Measurements from ENCODE around the gene ACTA2. TPM values are rescaled to one million over a fixed set of nuclear protein-coding genes. Genes with fewer than 3 reads are reported as not detected.

ACTA2 gene
- total and polyA plus RNA-seq, 7 donors = 39.6 to 73.1 (median 56.6) TPM

DNA sequence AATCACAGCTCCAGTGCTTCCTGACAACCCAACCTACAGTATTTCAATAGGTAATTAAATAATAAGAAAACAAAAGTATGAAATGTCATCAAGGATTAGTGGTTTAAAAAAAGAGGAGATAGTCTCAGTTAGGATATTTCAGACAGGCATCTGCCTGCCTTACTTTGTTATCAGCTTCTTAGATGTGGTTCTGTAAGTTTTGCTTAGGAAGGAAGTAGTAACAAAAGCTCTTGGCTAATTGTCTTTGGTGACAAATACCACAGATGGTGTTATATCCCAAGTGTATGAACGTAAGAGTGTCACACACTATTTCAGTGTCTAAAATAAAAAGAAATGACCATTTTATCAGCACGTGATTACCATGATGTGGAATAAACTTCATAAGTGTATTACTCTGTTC lies 9.8 kb upstream of the ACTA2 start:
- intact Hi-C loops (cut with DNase I) = no loop called here
- no peak overlapping the region for H3K27ac ChIP-seq
- H3K9me3 ChIP-seq = no peaks in the 10 kb centered on the region
- WGBS, 3 donors = 63 to 69% (median 69%) methylated on average over 2 of the region's 2 CpGs
- ATAC-seq (no peak), DNase-seq (no peak)
- no peak for TF ChIP-seq CTCF (IDR thresholded peaks at IDR 0.05)
- H3K4me3 ChIP-seq = no peak overlapping the region
- no peaks in the 10 kb centered on the region for H3K4me1 ChIP-seq
- H3K27me3 ChIP-seq (ENCODE audit: insufficient read depth in 3 of 3, low read length in 2 of 3) = no peaks in the 10 kb centered on the region
- H3K36me3 ChIP-seq (ENCODE audit: insufficient read depth in 1 of 2, low read depth in 1 of 2) = no peaks in the 10 kb centered on the region

GRCh38 chr10:88961266-88961665 lies 8.7 kb upstream of the ACTA2 start:
- Histone ChIP-seq H3K4me1 (no peaks in the 10 kb centered on the region), H3K36me3 (ENCODE audit: insufficient read depth in 1 of 2, low read depth in 1 of 2) (no peaks in the 10 kb centered on the region), H3K27me3 (ENCODE audit: insufficient read depth in 3 of 3, low read length in 2 of 3) (no peaks in the 10 kb centered on the region), H3K4me3 (no peak overlapping the region), H3K27ac (no peak overlapping the region), H3K9me3 (no peaks in the 10 kb centered on the region)
- no peak for ATAC-seq
- no peak for TF ChIP-seq CTCF (IDR thresholded peaks at IDR 0.05)
- intact Hi-C loops (cut with DNase I) = no loop called here
- DNase-seq = no peak

GRCh38 chr10:88960802-88961201 lies 8.2 kb upstream of the ACTA2 start:
- no peak overlapping the region for H3K27ac ChIP-seq
- ATAC-seq = no peak
- no peaks in the 10 kb centered on the region for H3K27me3 ChIP-seq (ENCODE audit: insufficient read depth in 3 of 3, low read length in 2 of 3)
- TF ChIP-seq CTCF (IDR thresholded peaks at IDR 0.05) = no peak
- no peaks in the 10 kb centered on the region for H3K9me3 ChIP-seq
- 98 to 100% (median 100%) methylated on average over 1 of the region's 1 CpG for WGBS, 3 donors
- H3K36me3 ChIP-seq (ENCODE audit: insufficient read depth in 1 of 2, low read depth in 1 of 2) = no peaks in the 10 kb centered on the region
- intact Hi-C loops (cut with DNase I) = no loop called here
- no peak for DNase-seq
- H3K4me1 ChIP-seq = no peaks in the 10 kb centered on the region
- no peak overlapping the region for H3K4me3 ChIP-seq

DNA sequence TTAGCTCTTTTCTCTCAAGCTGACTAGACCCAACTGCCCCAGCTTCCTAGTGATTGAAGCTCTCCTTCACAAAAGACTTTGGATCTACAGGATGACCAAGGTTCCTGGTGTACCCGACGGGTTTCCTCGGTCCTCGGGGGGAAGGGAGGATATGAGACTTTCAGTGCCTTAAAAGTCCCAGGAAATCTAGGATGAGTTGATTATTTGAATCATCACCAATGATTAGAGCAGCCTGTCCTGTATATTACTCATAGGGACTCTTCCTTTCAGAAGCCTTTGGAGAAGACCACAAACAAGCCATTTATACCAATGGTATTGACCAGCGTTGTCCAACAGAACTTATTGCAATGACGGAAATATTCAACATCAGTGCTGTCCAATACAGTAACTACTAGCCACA lies 6.1 kb upstream of the ACTA2 start:
- TF ChIP-seq CTCF (IDR thresholded peaks at IDR 0.05) = no peak
- DNase-seq (no peak), ATAC-seq (no peak)
- Histone ChIP-seq H3K9me3 (no peaks in the 10 kb centered on the region), H3K36me3 (ENCODE audit: insufficient read depth in 1 of 2, low read depth in 1 of 2) (no peaks in the 10 kb centered on the region), H3K4me1 (no peaks in the 10 kb centered on the region), H3K27me3 (ENCODE audit: insufficient read depth in 3 of 3, low read length in 2 of 3) (no peaks in the 10 kb centered on the region), H3K4me3 (no peak overlapping the region), H3K27ac (no peak overlapping the region)
- whole genome bisulfite sequencing, 3 donors = 97 to 100% (median 98%) methylated on average over 6 of the region's 6 CpGs
- intact Hi-C loops (cut with DNase I) = no loop called here

DNA sequence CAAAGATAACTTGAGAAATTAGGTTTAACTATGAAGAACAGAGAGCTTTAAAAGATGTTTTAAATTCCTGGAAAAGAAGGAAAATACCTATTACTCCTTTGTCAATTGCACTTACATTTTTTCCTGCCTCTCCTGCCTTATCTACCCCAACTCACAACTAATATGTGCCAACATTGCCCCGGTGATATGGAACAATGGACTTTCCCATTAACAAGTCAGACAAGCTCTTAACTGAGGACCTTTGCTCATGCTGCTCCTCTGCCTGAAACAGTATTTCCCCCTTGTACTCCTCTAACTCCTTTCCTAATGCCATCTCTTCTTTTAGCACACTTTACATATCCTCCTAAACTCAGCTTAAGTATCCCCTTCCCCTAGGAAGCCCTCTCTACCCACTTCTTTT lies 4.8 kb upstream of the ACTA2 start:
- H3K4me1 ChIP-seq = no peaks in the 10 kb centered on the region
- 92 to 96% (median 95%) methylated on average over 1 of the region's 1 CpG for WGBS, 3 donors
- no peak overlapping the region for H3K27ac ChIP-seq
- no peak overlapping the region for H3K4me3 ChIP-seq
- intact Hi-C loops (cut with DNase I) = no loop called here
- DNase-seq (no peak), ATAC-seq (no peak)
- no peaks in the 10 kb centered on the region for H3K36me3 ChIP-seq (ENCODE audit: insufficient read depth in 1 of 2, low read depth in 1 of 2)
- no peak for TF ChIP-seq CTCF (IDR thresholded peaks at IDR 0.05)
- no peaks in the 10 kb centered on the region for H3K27me3 ChIP-seq (ENCODE audit: insufficient read depth in 3 of 3, low read length in 2 of 3)
- no peaks in the 10 kb centered on the region for H3K9me3 ChIP-seq
